RWPE1 (cell line): ENCODE measurements around the gene LEMD2.
A peak's percentile ranks its signal among the peaks of the same experiment; 100 is the strongest.

Experiments
- CTCF ChIA-PET: fragments of 350-600 bp; sonication (Branson Sonifier 250); formaldehyde crosslinking; extraction: SDS; loops from one replicate; lab custom pipeline; 2021; lab: Yijun Ruan, JAX
- POLR2A ChIA-PET: fragments of 400-600 bp; formaldehyde crosslinking; extraction: SDS; loops from one replicate; lab custom pipeline; 2020; ENCODE audit warnings: antibody characterized with exemption; ENCODE audit not compliant: low non-redundant PET; lab: Yijun Ruan, JAX
- DNase-seq: peaks from one replicate; pipeline ENCODE4 v3.0.0; 2012; ENCODE audit warnings: low spot score
- H3K27ac ChIP-seq: fragments of 450-650 bp; 2 replicates; pipeline ENCODE4 v1.5.1; 2017
- TF ChIP-seq, protein P1 (sequence below): fragments of 450-650 bp; conservative IDR thresholded peaks from 2 replicates; pipeline ENCODE4 v1.5.1; 2017; ENCODE audit warnings: low read depth, mild to moderate bottlenecking

The LEMD2 gene

GRCh38 chr6:33757113-33757512, 31.8 kb downstream of the LEMD2 start:
- CTCF ChIA-PET, result interaction anchor here (1.5 kb wide), 1 partner anchor 13 kb away, joined by 3 read pairs; no protein-coding TSS in a partner anchor
- POLR2A ChIA-PET, result no interaction called here
- H3K27ac ChIP-seq, result 0 out of 2 replicates have a peak overlapping the region, but pooled peaks have one; percentile 2

DNA sequence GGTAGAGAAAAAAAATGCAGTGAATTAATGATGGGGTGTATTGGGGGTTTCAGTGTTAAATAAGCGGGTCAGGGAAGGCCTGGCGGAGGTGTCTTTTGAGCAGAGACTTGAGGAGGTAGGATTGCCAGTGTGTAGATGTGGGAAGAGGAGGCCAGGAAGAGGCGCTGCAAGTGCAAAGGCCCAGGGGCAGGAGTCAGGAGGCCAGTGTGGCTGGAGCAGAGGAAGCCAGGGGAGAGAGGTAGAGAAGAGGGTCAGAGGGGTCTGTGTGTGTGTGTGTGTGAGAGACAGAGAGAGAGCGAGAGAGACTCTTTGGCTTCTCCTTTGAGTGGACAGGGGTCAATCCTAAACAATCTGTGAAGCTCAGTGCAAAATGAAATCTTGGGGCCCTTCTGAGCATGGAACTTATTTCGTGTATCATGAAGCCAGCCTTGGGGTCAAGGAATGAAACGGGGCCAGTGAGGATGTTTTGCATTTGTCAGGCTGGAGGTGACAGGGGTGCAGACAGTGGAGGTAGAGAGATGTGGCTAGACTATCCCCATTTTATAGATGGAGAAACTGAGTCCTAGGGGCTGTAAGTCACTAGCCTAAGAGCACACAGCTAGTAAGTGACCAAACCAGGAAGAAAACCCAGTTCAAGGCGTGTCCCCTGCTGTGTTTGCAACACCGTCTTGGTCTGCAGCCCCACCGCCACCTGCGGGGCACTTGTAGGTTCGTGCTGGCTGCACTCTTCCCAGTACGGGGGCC, 32.5 kb downstream of the LEMD2 start:
- TF ChIP-seq, protein P1, sequence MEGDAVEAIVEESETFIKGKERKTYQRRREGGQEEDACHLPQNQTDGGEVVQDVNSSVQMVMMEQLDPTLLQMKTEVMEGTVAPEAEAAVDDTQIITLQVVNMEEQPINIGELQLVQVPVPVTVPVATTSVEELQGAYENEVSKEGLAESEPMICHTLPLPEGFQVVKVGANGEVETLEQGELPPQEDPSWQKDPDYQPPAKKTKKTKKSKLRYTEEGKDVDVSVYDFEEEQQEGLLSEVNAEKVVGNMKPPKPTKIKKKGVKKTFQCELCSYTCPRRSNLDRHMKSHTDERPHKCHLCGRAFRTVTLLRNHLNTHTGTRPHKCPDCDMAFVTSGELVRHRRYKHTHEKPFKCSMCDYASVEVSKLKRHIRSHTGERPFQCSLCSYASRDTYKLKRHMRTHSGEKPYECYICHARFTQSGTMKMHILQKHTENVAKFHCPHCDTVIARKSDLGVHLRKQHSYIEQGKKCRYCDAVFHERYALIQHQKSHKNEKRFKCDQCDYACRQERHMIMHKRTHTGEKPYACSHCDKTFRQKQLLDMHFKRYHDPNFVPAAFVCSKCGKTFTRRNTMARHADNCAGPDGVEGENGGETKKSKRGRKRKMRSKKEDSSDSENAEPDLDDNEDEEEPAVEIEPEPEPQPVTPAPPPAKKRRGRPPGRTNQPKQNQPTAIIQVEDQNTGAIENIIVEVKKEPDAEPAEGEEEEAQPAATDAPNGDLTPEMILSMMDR, result no peak
- H3K27ac ChIP-seq, result 0 out of 2 replicates have a peak overlapping the region, but pooled peaks have one; percentile 2
- DNase-seq, result no peak
- ChIA-PET POLR2A (no interaction called here), CTCF (no interaction called here)

More at GRCh38 chr6:33757113-33757512, 31.8 kb downstream of the LEMD2 start:
- TF ChIP-seq, protein P1, result no peak
- no peak for DNase-seq

GRCh38 chr6:33755070-33755869, 33.7 kb downstream of the LEMD2 start:
- DNase-seq, result no peak
- peak overlapping the region; percentile 13; the same call in 1 of the 2 replicates for H3K27ac ChIP-seq
- CTCF ChIA-PET, result interaction anchor here (0.7 kb wide), 1 partner anchor 15 kb away, joined by 3 read pairs; no protein-coding TSS in a partner anchor
- TF ChIP-seq, protein P1, result no peak
- POLR2A ChIA-PET, result no interaction called here

DNA sequence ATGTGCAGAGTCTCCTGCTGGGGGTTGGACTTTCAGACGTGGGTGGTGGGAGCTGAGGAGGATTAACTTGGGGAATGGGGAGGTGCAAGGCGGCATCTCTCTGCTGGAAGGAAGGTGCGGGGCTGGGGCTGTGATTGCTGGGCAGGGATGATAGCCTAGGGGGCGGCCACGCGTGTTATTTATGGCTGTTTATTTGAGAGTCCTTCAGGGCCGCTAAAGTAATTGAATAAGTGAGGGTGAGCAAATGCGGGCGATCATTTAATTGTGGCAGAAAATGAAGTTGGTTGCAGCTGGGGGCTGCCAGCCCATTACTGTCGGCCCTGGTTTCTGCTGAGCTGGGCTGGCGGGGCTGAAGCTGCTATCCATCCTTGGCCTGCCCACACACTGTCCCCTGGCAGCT, 34.7 kb downstream of the LEMD2 start:
- ChIA-PET POLR2A (no interaction called here), CTCF (no interaction called here)
- TF ChIP-seq, protein P1, result no peak
- H3K27ac ChIP-seq, result peak overlapping the region; percentile 95; the same call in 1 of the 2 replicates
- no peak for DNase-seq

DNA sequence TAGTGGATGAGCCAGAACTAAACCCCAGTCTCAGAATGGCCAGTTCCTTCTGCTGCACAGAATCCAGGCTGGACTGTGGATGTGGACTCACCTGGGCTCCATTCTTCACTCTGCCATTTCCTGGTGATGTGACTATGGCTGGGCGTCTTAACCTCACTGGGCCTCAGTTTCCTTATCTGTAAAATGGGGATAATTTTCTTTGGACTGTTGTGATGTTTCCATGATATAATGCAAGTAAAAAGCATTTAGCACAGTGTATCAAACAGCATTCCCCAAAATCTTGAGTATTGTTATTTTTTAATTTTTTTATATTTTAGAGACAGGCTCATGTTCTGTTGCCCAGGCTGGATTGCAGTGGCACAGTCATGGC, 36.3 kb downstream of the LEMD2 start:
- ChIA-PET CTCF (interaction anchor here (1.0 to 2.1 kb wide), 2 partner anchors 9 to 52 kb away, joined by 3 to 8 read pairs; no protein-coding TSS in a partner anchor), POLR2A (no interaction called here)
- no peak for DNase-seq
- TF ChIP-seq, protein P1, result no peak
- peak overlapping the region; percentile 95 for H3K27ac ChIP-seq
